Mucosa of descending colon (tissue), 3 donors: ENCODE results near the gene HOXD9. TPM values are rescaled to one million over a fixed set of nuclear protein-coding genes. Genes with fewer than 3 reads are reported as not detected.
A peak's percentile ranks its signal among the peaks of the same experiment; 100 is the strongest.

Experiments used
- ATAC-seq: fragments of 200-7000 bp; cut with Tn5 transposase; one replicate; pipeline ENCODE4 v1.9.1; 2020; ENCODE audit warnings: mild to moderate bottlenecking, moderate library complexity
- DNase-seq, 3 donors: peaks; one replicate each; pipeline ENCODE4 v3.0.0-alpha.2; 2020
- H3K36me3 ChIP-seq: fragments of 200-600 bp; one replicate; pipeline ENCODE4 v1.8.0; 2021; ENCODE audit warnings: low read depth, mild to moderate bottlenecking
- H3K4me1 ChIP-seq: fragments of 200-600 bp; one replicate; pipeline ENCODE4 v1.8.0; 2021; ENCODE audit warnings: low read depth, mild to moderate bottlenecking
- H3K4me3 ChIP-seq: fragments of 200-600 bp; one replicate; pipeline ENCODE4 v1.8.0; 2021; ENCODE audit warnings: mild to moderate bottlenecking
- H3K9me3 ChIP-seq: fragments of 200-600 bp; one replicate; pipeline ENCODE4 v1.8.0; 2021; ENCODE audit warnings: mild to moderate bottlenecking
- CTCF ChIP-seq: fragments of 200-600 bp; IDR thresholded peaks from one replicate; pipeline ENCODE4 v1.8.0; 2022; ENCODE audit warnings: antibody characterized with exemption, mild to moderate bottlenecking
- intact Hi-C, 2 donors: fragments of 100-400 bp; cut with DNase I in 1 of 2; cut with micrococcal nuclease in 1 of 2; formaldehyde crosslinking; loops; one replicate each; pipeline versions ENCODE4 v1.11.0 to v1.11.1; 2022; cut with DNase I, micrococcal nuclease
- total RNA-seq, 3 donors: library from RNA; stranded (reverse); fragmentation: NEBNext Ultra II Directional in 2 of 3; extraction: Animal tissue kit (Norgen Biotek cat#: 25700) in 2 of 3; gene quantifications; one replicate each; pipeline versions ENCODE4 v1.2.1 to v1.2.4, GENCODE V29; 2021 to 2023
- donor health status: DM: no; HTN: no; CAD: no; lungs with moderate emphysema.
- donor health status: DM: no; HTN: no; CAD: no.
- donor health status: DM: no; HTN: yes; CAD: no.

HOXD9 gene
- total RNA-seq, 3 donors from 2014 or later = 2.1 to 5.6 (median 2.2) TPM

GRCh38 chr2:176091329-176092258, 30.9 kb upstream of the HOXD9 start:
- H3K4me3 ChIP-seq = no peak overlapping the region
- H3K36me3 ChIP-seq = no peaks in the 10 kb centered on the region
- no peak for DNase-seq
- no peaks in the 10 kb centered on the region for H3K9me3 ChIP-seq
- intact Hi-C loops = no loop called here
- H3K4me1 ChIP-seq = peaks cover 17% of the 10 kb centered on the region
- no peak for TF ChIP-seq CTCF
- no peak for ATAC-seq

GRCh38 chr2:176092270-176093144, 30.0 kb upstream of the HOXD9 start, which contains the start of gene HOXD13:
HOXD13 (plus strand) TSS chr2:176092721; CDS start chr2:176092891, 170 bp downstream.
- no peak for TF ChIP-seq CTCF
- peak; percentile 42 for ATAC-seq
- H3K4me1 ChIP-seq = peaks cover 26% of the 10 kb centered on the region

GRCh38 chr2:176093145-176093897, 29.2 kb upstream of the HOXD9 start:
- intact Hi-C loops = no loop called here
- Histone ChIP-seq H3K9me3 (no peaks in the 10 kb centered on the region), H3K4me3 (no peak overlapping the region), H3K36me3 (no peaks in the 10 kb centered on the region), H3K4me1 (peaks cover 25% of the 10 kb centered on the region)
- peak in 1 of 3 donors; percentile 55 for DNase-seq
- peak; percentile 48 for ATAC-seq
- no peak for TF ChIP-seq CTCF

More at GRCh38 chr2:176092270-176093144, 30.0 kb upstream of the HOXD9 start, which contains the start of gene HOXD13:
- H3K9me3 ChIP-seq = no peaks in the 10 kb centered on the region
- no peaks in the 10 kb centered on the region for H3K36me3 ChIP-seq
- intact Hi-C loops = no loop called here
- no peak within 1 kb of the TSS for H3K4me3 ChIP-seq
- no peak for DNase-seq

GRCh38 chr2:176093898-176094249, 28.6 kb upstream of the HOXD9 start:
- no peaks in the 10 kb centered on the region for H3K9me3 ChIP-seq
- no peak overlapping the region for H3K4me3 ChIP-seq
- peaks cover 24% of the 10 kb centered on the region for H3K4me1 ChIP-seq
- DNase-seq (no peak), ATAC-seq (no peak)
- intact Hi-C loops = no loop called here
- no peak for TF ChIP-seq CTCF
- no peaks in the 10 kb centered on the region for H3K36me3 ChIP-seq

GRCh38 chr2:176094349-176094748, 28.2 kb upstream of the HOXD9 start:
- no peak for TF ChIP-seq CTCF
- intact Hi-C loops = no loop called here
- DNase-seq = no peak
- Histone ChIP-seq H3K4me1 (peaks cover 24% of the 10 kb centered on the region), H3K36me3 (no peaks in the 10 kb centered on the region), H3K4me3 (no peak overlapping the region), H3K9me3 (no peaks in the 10 kb centered on the region)
- ATAC-seq = no peak
